Adrenal gland (tissue), 5 donors: ENCODE data around the gene MAGI1.
"Not testable (repeated sequence)": the region's sequence is repeated elsewhere in the genome, so short reads cannot be mapped to it uniquely, and the experiment has no call there.

Experiments used
- POLR2A ChIP-seq, 2 donors: fragments of 450-650 bp; IDR thresholded peaks; one replicate each; pipeline ENCODE4 v1.6.1; 2017; ENCODE audit warnings: antibody characterized with exemption in 2 of 2, mild to moderate bottlenecking in 2 of 2, moderate library complexity in 1 of 2
- TF ChIP-seq, protein P1 (sequence below), 6 experiments: fragments of 450-650 bp in 4 of 6; fragments of 200-600 bp in 2 of 6; sonication (generic) in 1 of 6; IDR thresholded peaks; 1 replicate in 5 of 6; 2 replicates in 1 of 6; pipeline versions ENCODE4 v1.5.1 to v1.8.0; 2016 to 2021; ENCODE audit warnings: antibody characterized with exemption in 6 of 6, mild to moderate bottlenecking in 2 of 6, moderate library complexity in 1 of 6
- donor health status: DM: no; HTN: no; CAD: no.

DNA sequence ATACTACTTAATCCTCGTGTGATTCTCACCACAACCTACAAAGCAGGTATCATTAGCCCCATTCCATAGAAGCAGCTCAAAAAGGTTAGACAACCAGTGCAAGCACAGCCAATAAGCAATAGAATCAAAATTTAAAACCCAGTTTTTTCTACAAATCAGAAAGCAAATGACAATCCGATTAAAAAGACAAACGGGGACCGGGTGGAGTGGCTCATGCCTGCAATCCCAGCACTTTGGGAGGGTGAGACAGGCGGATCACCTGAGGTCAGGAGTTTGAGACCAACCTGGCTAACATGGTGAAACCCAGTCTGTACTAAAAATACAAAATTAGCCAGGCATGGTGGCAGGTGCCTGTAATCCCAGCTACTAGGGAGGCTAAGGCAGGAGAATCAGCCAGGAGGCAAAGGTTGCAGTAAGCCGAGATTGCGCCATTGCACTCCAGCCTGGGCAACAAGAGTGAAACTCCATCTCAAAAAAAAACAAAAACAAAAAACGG, 430.7 kb downstream of the MAGI1 start:
- TF ChIP-seq, protein P1, sequence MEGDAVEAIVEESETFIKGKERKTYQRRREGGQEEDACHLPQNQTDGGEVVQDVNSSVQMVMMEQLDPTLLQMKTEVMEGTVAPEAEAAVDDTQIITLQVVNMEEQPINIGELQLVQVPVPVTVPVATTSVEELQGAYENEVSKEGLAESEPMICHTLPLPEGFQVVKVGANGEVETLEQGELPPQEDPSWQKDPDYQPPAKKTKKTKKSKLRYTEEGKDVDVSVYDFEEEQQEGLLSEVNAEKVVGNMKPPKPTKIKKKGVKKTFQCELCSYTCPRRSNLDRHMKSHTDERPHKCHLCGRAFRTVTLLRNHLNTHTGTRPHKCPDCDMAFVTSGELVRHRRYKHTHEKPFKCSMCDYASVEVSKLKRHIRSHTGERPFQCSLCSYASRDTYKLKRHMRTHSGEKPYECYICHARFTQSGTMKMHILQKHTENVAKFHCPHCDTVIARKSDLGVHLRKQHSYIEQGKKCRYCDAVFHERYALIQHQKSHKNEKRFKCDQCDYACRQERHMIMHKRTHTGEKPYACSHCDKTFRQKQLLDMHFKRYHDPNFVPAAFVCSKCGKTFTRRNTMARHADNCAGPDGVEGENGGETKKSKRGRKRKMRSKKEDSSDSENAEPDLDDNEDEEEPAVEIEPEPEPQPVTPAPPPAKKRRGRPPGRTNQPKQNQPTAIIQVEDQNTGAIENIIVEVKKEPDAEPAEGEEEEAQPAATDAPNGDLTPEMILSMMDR (IDR thresholded peaks at IDR 0.05) = not testable (repeated sequence)
- TF ChIP-seq POLR2A (IDR thresholded peaks at IDR 0.05) = not testable (repeated sequence)
